ENCODE data around the gene KCNG3.
"Not testable (repeated sequence)": the region's sequence is repeated elsewhere in the genome, so short reads cannot be mapped to it uniquely, and the experiment has no call there.

Gene KCNG3

GRCh38 chr2:42424033-42424432 lies 69.7 kb downstream of the KCNG3 start:
- no peak for DNase-seq

- DNase-seq: no peak
Observed at GRCh38 chr2:42421601-42422239, 72.1 kb downstream of the KCNG3 start.

- DNase-seq: no peak
Observed at GRCh38 chr2:42421157-42421485, 72.7 kb downstream of the KCNG3 start.

DNA sequence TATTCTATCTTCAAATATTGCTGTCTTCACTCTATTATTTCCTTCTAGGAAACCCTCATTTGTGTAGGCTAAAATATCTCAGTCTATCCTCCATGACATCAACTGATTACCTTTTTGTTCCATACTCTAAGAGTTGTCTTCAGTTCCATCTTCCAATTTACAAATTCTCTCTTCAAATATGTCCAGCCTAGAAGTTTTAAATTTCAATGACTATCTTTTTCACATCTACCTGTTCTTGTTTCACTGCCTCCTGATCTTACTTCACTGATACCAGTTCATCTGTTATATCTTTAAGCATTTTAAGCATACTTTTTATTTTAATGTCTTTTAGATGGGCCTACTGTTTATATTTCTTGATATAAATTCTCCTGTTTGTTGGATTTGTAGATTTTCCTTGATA lies 79.1 kb downstream of the KCNG3 start:
- no peak for DNase-seq

- no peak for DNase-seq
Observed at GRCh38 chr2:42414158-42414557, 79.6 kb downstream of the KCNG3 start.

- no peak for DNase-seq
Observed at GRCh38 chr2:42410742-42411514, 82.9 kb downstream of the KCNG3 start.

DNA sequence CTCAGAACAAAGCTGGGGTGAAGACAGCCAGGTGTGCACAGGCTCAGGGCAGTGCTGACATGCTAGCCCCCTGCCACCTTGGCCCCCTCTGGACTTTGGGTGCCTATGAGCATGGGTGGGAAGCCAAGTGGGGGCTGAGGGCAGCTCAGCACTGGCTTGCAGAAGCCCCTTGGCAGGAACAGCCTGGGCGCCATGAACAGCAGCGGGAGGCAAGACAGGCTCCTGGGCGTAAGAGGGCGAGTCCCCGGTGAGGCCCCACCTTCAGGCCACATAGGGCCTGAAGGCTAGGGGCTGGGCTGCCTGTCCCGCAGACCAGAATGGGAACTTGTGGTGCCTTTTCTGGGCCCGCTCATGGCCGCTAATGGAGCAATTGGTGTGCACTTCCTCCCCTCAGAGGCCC lies 85.8 kb downstream of the KCNG3 start:
- DNase-seq: no peak

- DNase-seq: no peak
Observed at GRCh38 chr2:42407476-42407875, 86.3 kb downstream of the KCNG3 start.

DNA sequence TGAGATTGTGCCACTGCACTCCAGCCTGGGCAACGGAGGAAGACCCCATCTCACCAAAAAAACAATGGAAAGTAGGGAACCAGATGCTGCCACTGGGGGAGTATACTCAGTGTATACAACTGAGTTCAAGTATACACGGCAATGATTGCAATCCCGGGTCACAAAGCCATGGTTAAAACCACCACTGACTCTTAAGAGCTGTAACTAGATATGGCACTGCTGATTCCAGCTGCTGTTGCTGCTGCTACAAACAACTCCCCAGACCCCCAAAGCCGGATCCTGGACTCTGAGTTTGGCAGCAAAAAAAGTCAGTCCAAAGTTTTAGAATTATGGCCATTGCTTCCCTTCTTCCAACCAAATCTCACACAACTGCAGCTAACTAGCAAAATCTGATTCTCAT lies 89.1 kb downstream of the KCNG3 start:
- DNase-seq: no peak

GRCh38 chr2:42401773-42402172 lies 92.0 kb downstream of the KCNG3 start:
- DNase-seq: no peak

DNA sequence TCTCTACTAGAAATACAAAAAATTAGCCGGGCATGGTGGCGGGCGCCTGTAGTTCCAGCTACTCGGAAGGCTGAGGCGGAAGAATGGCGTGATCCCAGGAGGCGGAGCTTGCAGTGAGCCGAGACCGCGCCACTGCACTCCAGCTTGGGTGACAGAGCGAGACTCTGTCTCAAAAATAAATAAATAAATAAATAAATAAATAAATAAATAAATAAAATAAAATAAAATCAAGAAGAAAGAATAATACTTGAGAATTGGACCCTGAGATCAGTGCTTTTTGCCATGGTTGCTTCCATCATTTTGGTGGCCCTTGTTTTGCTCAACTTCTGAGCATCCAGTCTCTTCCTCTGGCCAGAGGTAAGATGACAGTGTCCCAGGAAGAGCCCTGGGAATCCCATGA lies 95.7 kb downstream of the KCNG3 start:
- DNase-seq: not testable (repeated sequence)

- not testable (repeated sequence) for DNase-seq
Observed at GRCh38 chr2:42393320-42393719, 100.5 kb downstream of the KCNG3 start.

DNA sequence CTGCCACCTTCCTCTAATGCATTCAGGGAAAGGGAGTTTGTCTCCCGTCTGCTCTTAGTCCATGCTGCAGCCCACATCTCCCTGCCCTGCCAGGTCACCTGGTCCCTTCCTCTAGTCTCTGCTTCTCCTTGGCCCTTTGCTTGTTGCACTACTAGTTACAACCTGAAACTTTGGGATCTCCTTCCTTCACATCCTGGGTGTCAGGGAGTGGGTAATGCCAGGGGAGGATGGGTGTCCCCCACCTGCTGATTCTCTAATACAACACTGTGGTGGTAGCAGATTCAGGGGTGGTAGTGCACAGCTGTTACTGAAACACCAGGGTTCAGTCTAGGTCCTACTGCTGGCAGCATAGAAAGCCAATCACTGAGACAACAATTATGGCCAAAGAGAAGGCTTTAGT lies 101.6 kb downstream of the KCNG3 start:
- no peak for DNase-seq
